Measurements from ENCODE around the gene CSNK1G1. TPM values are rescaled to one million over a fixed set of nuclear protein-coding genes. Genes with fewer than 3 reads are reported as not detected.
A peak's percentile ranks its signal among the peaks of the same experiment; 100 is the strongest.

Gene CSNK1G1
- total RNA-seq, 1 donor: 34.0 TPM

- H3K4me2 ChIP-seq (ENCODE audit: insufficient read depth, low read length): no peak overlapping the region
- H3K79me2 ChIP-seq (ENCODE audit: insufficient read depth, low read length): no peaks in the 10 kb centered on the region
- no peak overlapping the region for H3K27ac ChIP-seq (ENCODE audit: low read depth, low read length)
- H3K4me1 ChIP-seq (ENCODE audit: insufficient read depth, low read length): no peaks in the 10 kb centered on the region
- TF ChIP-seq CTCF (IDR thresholded peaks at IDR 0.05; ENCODE audit: extremely low read depth, low read depth, low read length): no peak
- H3K9me3 ChIP-seq (ENCODE audit: low read depth, low read length): no peaks in the 10 kb centered on the region
- no peak for DNase-seq (ENCODE audit: insufficient read length, low spot score, missing footprints)
- no peak overlapping the region for H3K4me3 ChIP-seq (ENCODE audit: insufficient read depth, low read length)
- H3K27me3 ChIP-seq (ENCODE audit: insufficient read depth, low read length): no peaks in the 10 kb centered on the region
- H2AFZ ChIP-seq (ENCODE audit: low read length): no peak overlapping the region
- H4K20me1 ChIP-seq (ENCODE audit: insufficient read depth, low read length): no peaks in the 10 kb centered on the region
- peaks cover 67% of the 10 kb centered on the region for H3K36me3 ChIP-seq (ENCODE audit: insufficient read depth, low read length)
These were observed 225.8 kb downstream of the CSNK1G1 start for GRCh38 chr15:64130159-64130558.

- Histone ChIP-seq H3K4me1 (ENCODE audit: insufficient read depth, low read length) (no peaks in the 10 kb centered on the region), H4K20me1 (ENCODE audit: insufficient read depth, low read length) (no peaks in the 10 kb centered on the region), H3K4me3 (ENCODE audit: insufficient read depth, low read length) (no peak overlapping the region), H3K36me3 (ENCODE audit: insufficient read depth, low read length) (peaks cover 78% of the 10 kb centered on the region), H2AFZ (ENCODE audit: low read length) (no peak overlapping the region), H3K9me3 (ENCODE audit: low read depth, low read length) (no peaks in the 10 kb centered on the region), H3K79me2 (ENCODE audit: insufficient read depth, low read length) (no peaks in the 10 kb centered on the region), H3K27ac (ENCODE audit: low read depth, low read length) (no peak overlapping the region), H3K27me3 (ENCODE audit: insufficient read depth, low read length) (no peaks in the 10 kb centered on the region), H3K4me2 (ENCODE audit: insufficient read depth, low read length) (no peak overlapping the region)
- DNase-seq (ENCODE audit: insufficient read length, low spot score, missing footprints): no peak
- TF ChIP-seq CTCF (IDR thresholded peaks at IDR 0.05; ENCODE audit: extremely low read depth, low read depth, low read length): no peak
These were observed 228.3 kb downstream of the CSNK1G1 start for GRCh38 chr15:64127521-64128270.

- TF ChIP-seq CTCF (IDR thresholded peaks at IDR 0.05; ENCODE audit: extremely low read depth, low read depth, low read length): no peak
These were observed 230.0 kb downstream of the CSNK1G1 start for GRCh38 chr15:64125978-64126377.

GRCh38 chr15:64122936-64123351, 233.0 kb downstream of the CSNK1G1 start:
- DNase-seq (ENCODE audit: insufficient read length, low spot score, missing footprints): peak; percentile 36
- Histone ChIP-seq H3K79me2 (ENCODE audit: insufficient read depth, low read length) (no peaks in the 10 kb centered on the region), H3K4me3 (ENCODE audit: insufficient read depth, low read length) (no peak overlapping the region), H2AFZ (ENCODE audit: low read length) (no peak overlapping the region), H3K27ac (ENCODE audit: low read depth, low read length) (no peak overlapping the region), H3K4me2 (ENCODE audit: insufficient read depth, low read length) (no peak overlapping the region), H3K9me3 (ENCODE audit: low read depth, low read length) (no peaks in the 10 kb centered on the region), H3K27me3 (ENCODE audit: insufficient read depth, low read length) (no peaks in the 10 kb centered on the region), H3K4me1 (ENCODE audit: insufficient read depth, low read length) (no peaks in the 10 kb centered on the region), H3K36me3 (ENCODE audit: insufficient read depth, low read length) (peaks cover 79% of the 10 kb centered on the region), H4K20me1 (ENCODE audit: insufficient read depth, low read length) (no peaks in the 10 kb centered on the region)
- no peak for TF ChIP-seq CTCF (IDR thresholded peaks at IDR 0.05; ENCODE audit: extremely low read depth, low read depth, low read length)

More at GRCh38 chr15:64125978-64126377, 230.0 kb downstream of the CSNK1G1 start:
- H3K4me3 ChIP-seq (ENCODE audit: insufficient read depth, low read length): no peak overlapping the region
- no peak overlapping the region for H2AFZ ChIP-seq (ENCODE audit: low read length)
- no peaks in the 10 kb centered on the region for H3K27me3 ChIP-seq (ENCODE audit: insufficient read depth, low read length)
- DNase-seq (ENCODE audit: insufficient read length, low spot score, missing footprints): no peak
- H3K4me2 ChIP-seq (ENCODE audit: insufficient read depth, low read length): no peak overlapping the region
- no peaks in the 10 kb centered on the region for H4K20me1 ChIP-seq (ENCODE audit: insufficient read depth, low read length)
- no peaks in the 10 kb centered on the region for H3K4me1 ChIP-seq (ENCODE audit: insufficient read depth, low read length)
- H3K9me3 ChIP-seq (ENCODE audit: low read depth, low read length): no peaks in the 10 kb centered on the region
- H3K27ac ChIP-seq (ENCODE audit: low read depth, low read length): no peak overlapping the region
- no peaks in the 10 kb centered on the region for H3K79me2 ChIP-seq (ENCODE audit: insufficient read depth, low read length)
- peaks cover 75% of the 10 kb centered on the region for H3K36me3 ChIP-seq (ENCODE audit: insufficient read depth, low read length)

All from osteoblast (primary cell).